Suppressor macrophage treated with lipopolysaccharide for 1 hour (primary cell): ENCODE data around the gene GIMAP6.
"Not testable (repeated sequence)": the region's sequence is repeated elsewhere in the genome, so short reads cannot be mapped to it uniquely, and the experiment has no call there.

ENCODE experiments used
- DNase-seq, 3 donors: peaks; one replicate each; pipeline ENCODE4 v3.0.0-alpha.2; 2020 to 2022

Gene GIMAP6

DNA sequence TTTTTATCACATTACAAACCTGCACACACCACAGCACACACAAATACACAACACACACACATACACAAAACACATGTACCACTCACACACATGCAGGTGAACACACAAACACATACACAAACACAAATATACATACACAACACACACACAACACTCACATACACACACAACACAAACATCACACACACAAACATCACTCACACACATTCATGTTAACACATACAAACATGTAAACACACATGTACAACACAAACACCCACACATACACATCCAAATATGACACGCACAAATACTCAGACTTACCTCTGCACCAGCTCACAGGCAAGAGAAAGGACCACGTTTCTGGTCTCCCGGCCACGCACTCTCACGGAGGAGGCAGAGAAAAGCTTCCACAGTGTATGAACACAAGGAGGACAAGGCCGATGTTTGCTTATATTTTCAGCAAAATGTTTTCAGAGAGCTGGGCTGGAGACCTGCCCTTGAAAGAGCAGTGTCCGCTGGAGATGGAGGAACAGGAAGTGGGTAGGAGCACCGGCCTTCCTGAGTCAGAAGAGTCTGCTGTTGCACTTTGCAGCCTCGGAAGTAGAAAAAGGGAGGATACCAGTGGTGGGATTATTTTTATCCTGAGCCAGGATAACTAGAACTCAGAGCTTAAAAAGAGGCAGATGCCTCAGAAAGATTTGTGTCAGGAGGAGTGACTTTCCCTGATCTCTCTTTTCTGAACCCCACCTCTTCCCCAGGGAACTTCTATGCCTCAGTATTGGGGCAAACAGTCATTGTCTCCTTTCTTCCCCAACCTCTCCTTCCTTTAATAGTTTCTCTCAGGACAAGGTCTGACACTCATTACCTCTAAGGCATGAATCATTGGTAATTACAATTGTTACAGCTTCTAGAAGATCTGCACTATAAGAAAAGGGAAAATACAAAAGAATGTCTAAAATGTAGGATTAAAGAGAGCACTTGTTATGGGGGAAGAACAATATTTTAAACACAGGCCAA is at the start of gene GIMAP6:
Gene GIMAP6, minus strand, starts transcription at position 520 of the 999 bp plus-strand sequence. CDS start 2,243 bp downstream, outside the sequence.
- DNase-seq: peak; percentile 62 to 69 (median 63)

DNA sequence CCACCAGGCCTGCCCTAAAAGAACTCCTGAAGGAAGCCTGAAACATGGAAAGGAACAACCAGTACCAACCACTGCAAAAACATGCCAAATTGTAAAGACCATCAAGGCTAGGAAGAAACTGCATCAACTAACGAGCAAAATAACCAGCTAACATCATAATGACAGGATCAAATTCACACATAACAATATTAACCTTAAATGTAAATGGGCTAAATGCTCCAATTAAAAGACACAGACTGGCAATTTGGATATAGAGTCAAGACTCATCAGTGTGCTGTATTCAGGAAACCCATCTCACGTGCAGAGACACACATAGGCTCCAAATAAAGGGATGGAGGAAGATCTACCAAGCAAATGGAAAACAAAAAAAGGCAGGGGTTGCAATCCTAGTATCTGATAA is 48.2 kb upstream of the GIMAP6 start:
- DNase-seq: not testable (repeated sequence)

- DNase-seq: not testable (repeated sequence)
These were observed 46.4 kb upstream of the GIMAP6 start for GRCh38 chr7:150678601-150679000.

DNA sequence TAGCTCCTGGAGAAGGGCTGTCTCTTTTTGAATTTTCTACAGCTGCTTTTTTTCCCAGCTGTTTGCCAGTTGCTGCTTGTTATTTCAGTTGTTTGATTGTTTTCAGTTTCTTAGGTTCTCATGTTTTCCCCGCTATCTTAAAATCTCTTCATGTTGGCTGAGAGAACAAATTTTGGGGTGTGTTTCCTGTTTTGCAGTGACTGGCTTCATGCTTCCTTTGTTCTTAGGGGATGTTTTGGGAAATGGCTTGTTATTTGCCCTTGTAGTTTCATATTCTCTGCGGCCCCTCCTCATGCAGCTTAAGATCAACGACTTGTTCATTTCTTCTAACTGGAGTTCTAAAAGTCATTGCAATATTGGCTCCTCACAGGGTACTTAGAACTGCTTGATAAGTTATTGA is 44.7 kb upstream of the GIMAP6 start:
- DNase-seq: not testable (repeated sequence)

GRCh38 chr7:150676276-150676675 is 44.1 kb upstream of the GIMAP6 start:
- DNase-seq: peak; percentile 40 to 73 (median 65)

- no peak for DNase-seq
These were observed 43.5 kb upstream of the GIMAP6 start for GRCh38 chr7:150675714-150676113.

GRCh38 chr7:150671798-150672585 is 39.8 kb upstream of the GIMAP6 start:
- DNase-seq: not testable (repeated sequence)

DNA sequence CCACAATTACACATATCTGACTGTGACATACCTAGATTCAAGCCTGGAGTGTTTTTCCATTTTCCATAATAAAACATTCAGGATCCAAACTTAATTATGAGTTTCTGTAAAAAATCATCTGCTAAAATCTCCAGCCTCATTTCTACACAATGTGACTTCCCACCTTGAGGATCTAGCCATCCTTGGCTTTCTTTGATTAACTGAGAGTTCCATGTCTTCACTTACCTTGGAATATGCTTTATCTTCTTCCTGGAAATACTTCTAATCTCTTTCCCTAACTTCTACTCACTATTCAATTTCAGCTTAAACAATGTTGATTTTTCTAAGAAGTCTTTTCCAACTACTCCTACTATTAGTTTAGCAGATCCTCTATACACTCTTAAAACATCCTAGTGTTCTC is 36.8 kb upstream of the GIMAP6 start:
- DNase-seq: no peak

DNA sequence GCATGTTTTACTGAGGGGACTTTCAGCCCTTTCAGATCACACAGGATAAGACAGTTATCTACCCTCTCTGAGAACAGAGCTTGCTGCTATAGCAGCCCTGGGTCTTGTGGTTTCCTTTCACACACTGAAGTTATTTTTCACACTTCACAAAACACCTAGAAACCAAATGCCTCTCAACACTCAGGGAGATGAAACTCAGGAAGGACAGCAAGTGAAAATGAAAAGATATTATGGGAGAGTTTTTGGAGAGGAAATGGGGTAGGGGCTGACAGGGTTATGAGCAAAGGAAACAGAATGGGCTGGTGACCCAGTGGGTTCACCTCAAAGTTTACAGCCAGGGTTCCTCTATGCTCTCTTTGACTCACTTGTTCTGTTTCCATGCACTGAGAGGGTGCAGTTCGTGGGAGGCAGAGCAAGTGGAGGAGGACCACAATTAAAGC is 36.3 kb upstream of the GIMAP6 start:
- no peak for DNase-seq

DNA sequence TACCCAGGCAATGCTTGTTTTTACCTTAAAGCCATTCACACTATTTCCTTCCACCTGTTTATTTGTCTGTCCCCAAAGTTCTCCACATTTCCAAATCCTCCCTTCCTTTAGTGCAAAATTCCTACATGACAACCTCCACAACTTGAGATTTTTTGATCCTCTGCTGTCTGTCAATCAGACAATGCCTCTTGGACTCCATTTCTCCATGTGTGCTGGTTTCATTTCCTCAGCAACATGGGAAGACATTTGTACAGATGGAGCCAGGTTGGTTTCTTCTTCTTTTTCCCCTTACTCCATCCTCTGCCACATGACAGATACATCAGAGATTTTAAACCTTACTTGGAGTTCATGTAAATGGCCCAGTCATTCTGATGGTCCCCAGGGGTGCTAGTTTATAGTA is 34.2 kb upstream of the GIMAP6 start:
- peak in 1 of 3 donors; percentile 4 for DNase-seq

DNA sequence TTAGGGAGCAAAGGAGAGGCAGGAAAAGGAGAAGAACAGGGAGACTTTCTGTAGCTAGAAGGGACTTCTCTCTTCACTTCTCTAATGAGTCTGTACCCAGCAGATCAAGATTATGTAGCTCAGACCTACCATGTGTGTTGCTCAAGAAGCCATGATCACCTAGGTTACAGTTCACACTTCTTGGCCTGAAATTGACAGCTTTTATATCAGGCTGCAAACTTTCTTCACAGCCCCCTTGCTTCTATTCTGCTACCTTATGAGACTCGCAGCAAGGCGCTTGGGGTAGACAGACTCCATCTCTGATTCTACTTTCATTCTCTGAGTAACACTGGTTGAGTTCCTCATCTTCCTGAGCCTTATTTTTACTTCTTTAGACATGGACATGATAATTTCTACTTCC is 33.7 kb upstream of the GIMAP6 start:
- DNase-seq: peak; percentile 31 to 43 (median 38)

GRCh38 chr7:150665089-150665748 is 33.0 kb upstream of the GIMAP6 start:
- DNase-seq: peak; percentile 48 to 71 (median 53)

- DNase-seq: no peak
These were observed 31.8 kb upstream of the GIMAP6 start for GRCh38 chr7:150663802-150664494.

GRCh38 chr7:150662821-150663220 is 30.6 kb upstream of the GIMAP6 start:
- DNase-seq: not testable (repeated sequence)

- DNase-seq: peak; percentile 7 to 35 (median 26)
These were observed 28.9 kb upstream of the GIMAP6 start for GRCh38 chr7:150660939-150661613.

GRCh38 chr7:150657526-150657925 is 25.3 kb upstream of the GIMAP6 start:
- no peak for DNase-seq

- DNase-seq: no peak
These were observed 23.9 kb upstream of the GIMAP6 start for GRCh38 chr7:150656047-150656446.

DNA sequence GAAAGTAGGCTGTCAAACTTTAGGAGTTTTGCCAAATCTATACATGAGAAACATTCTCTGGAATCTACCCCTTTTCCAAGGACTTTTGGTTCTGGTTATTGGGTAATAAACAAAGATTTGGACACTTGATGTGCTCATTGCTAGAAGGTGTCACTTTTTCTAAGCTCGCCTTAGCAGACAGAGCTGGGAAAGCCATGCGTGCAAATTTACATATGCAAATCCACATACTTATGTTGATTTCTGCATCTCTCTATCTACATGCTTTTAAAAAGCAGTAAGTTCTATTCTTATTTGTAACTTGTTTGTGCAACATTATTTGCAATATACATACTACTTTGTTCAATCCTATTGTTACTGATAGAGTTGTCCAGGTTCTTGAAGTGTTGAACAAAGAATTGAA is 22.5 kb upstream of the GIMAP6 start:
- no peak for DNase-seq

DNA sequence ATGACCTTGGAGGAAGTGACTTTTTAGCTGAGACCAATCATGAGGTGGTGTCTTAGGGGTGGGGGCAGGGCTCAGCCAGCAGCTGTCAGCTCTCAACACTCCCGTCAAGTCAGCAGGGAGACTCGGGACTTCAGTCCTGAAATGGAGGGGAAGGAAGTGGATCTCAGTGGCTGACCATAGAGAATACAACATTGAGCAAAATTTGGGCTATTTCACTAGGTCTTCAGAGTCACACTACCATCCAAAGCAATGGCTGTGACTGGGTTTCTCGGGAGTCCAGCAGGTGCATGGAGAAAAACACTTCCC is 16.8 kb upstream of the GIMAP6 start:
- no peak for DNase-seq

DNA sequence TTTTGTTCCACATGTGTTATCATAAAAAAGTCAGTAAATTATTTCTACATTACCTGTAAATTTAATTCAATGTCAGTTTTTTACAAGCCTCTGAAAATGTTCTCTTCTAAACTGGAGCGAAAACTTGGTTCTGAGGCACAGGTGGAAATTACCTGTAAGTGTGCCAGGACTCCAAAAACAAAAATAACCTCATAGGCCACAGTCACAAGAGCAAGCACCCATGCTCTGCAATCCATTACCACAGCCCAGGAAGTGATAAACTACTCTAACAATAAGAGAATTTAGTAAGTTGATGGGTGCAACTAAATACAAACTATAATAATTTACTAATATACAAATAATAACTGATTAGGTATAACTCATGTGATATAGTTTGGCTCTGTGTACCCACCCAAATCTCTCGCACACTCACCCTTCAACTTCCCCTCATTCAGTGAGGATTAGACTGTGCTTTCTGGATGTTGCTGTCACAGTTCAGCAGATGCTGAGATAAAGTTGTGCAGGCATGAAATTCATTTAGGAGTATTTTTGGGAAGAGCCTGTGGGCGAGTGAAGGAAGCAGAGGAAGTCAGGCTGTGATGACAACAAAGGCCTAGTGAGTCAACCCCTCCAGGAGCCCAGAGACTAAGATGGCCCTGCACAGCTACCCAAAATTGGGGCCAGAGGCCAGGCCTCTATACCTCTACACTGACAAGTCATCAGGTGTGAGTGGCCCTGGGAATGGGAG is 16.3 kb upstream of the GIMAP6 start:
- peak in 2 of 3 donors; percentile 21 to 35 for DNase-seq
